DMS153 treated with DMSO at 0.1 percent for 48 hours (cell line): ENCODE data around the gene LDLRAD3.
"Not testable (repeated sequence)": the region's sequence is repeated elsewhere in the genome, so short reads cannot be mapped to it uniquely, and the experiment has no call there.

Source experiments
- DNase-seq: peaks from one replicate; lab custom pipeline; 2025; ENCODE audit not compliant: unreplicated experiment; lab: John Stamatoyannopoulos, UW

Gene LDLRAD3

GRCh38 chr11:36156161-36156816, 212.4 kb downstream of the LDLRAD3 start:
- DNase-seq, result no peak

- no peak for DNase-seq
Observed at GRCh38 chr11:36156817-36157519, 213.1 kb downstream of the LDLRAD3 start.

- DNase-seq, result no peak
Observed at GRCh38 chr11:36160091-36160490, 216.2 kb downstream of the LDLRAD3 start.

GRCh38 chr11:36161572-36161971, 217.7 kb downstream of the LDLRAD3 start:
- DNase-seq, result no peak

- no peak for DNase-seq
Observed at GRCh38 chr11:36162006-36162882, 218.4 kb downstream of the LDLRAD3 start.

GRCh38 chr11:36162883-36163434, 219.1 kb downstream of the LDLRAD3 start:
- DNase-seq, result no peak

GRCh38 chr11:36164506-36165250, 220.8 kb downstream of the LDLRAD3 start:
- no peak for DNase-seq

GRCh38 chr11:36165621-36166397, 221.9 kb downstream of the LDLRAD3 start:
- no peak for DNase-seq

GRCh38 chr11:36167073-36167472, 223.2 kb downstream of the LDLRAD3 start:
- DNase-seq, result no peak

- no peak for DNase-seq
Observed at GRCh38 chr11:36167729-36168128, 223.9 kb downstream of the LDLRAD3 start.

GRCh38 chr11:36177836-36178235, 234.0 kb downstream of the LDLRAD3 start:
- no peak for DNase-seq

- DNase-seq, result no peak
Observed at GRCh38 chr11:36186340-36187175, 242.7 kb downstream of the LDLRAD3 start.

- no peak for DNase-seq
Observed at GRCh38 chr11:36187622-36188021, 243.8 kb downstream of the LDLRAD3 start.

GRCh38 chr11:36189735-36190134, 245.9 kb downstream of the LDLRAD3 start:
- DNase-seq, result not testable (repeated sequence)

- DNase-seq, result no peak
Observed at GRCh38 chr11:36191941-36192340, 248.1 kb downstream of the LDLRAD3 start.

- DNase-seq, result no peak
Observed at GRCh38 chr11:36192425-36193289, 248.8 kb downstream of the LDLRAD3 start.

- DNase-seq, result no peak
Observed at GRCh38 chr11:36193290-36193619, 249.4 kb downstream of the LDLRAD3 start.

- no peak for DNase-seq
Observed at GRCh38 chr11:36193721-36194120, 249.9 kb downstream of the LDLRAD3 start.
